ENCODE results near the gene FAM174C.
A peak's percentile ranks its signal among the peaks of the same experiment; 100 is the strongest.

DNA sequence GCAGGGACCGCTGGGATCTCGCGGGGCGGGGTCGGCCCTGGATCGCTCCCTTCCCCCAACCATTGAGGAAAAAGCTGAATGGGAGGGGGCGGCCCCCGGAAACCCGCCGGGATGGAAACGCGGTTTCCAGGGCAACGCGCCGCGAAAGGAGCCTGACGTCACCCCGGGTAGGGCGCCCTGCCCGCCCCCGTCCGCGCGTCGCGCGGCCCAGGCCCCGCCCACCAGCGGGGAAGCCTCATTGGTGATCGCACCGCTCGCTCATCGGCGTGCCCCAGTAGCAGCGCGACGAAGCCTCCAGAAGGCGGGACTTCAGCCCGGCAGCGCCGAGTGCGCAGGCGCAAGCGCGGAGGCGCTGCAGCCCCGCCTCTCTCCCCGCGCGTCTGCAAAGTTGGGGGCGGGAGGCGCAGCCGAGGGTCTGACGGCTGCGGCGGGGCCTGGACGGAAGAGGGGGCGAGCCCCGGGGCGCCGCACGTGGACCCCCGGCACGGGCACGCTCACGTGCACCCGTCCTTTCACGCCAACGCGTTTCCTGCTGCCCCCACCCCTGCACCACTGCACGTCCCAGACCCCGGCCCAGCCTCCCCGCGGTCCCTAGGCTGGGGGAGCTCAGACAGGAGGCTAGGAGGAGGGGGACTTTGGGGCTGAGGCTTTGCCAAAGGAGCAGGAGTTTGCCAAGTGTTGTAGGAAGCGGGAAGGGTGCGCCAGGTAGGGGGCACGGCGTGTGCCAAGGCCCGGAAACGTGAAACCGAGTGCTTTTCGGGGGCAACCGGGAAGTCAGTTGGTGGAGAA, 14.4 kb upstream of the FAM174C start:
- TF ChIP-seq POLR2A (IDR thresholded peaks at IDR 0.05) (peak in 1 of 2 donors; percentile 29), POLR2AphosphoS5 (IDR thresholded peaks at IDR 0.05) (peak in 1 of 3 donors; percentile 38)
- TF ChIP-seq, protein P1, sequence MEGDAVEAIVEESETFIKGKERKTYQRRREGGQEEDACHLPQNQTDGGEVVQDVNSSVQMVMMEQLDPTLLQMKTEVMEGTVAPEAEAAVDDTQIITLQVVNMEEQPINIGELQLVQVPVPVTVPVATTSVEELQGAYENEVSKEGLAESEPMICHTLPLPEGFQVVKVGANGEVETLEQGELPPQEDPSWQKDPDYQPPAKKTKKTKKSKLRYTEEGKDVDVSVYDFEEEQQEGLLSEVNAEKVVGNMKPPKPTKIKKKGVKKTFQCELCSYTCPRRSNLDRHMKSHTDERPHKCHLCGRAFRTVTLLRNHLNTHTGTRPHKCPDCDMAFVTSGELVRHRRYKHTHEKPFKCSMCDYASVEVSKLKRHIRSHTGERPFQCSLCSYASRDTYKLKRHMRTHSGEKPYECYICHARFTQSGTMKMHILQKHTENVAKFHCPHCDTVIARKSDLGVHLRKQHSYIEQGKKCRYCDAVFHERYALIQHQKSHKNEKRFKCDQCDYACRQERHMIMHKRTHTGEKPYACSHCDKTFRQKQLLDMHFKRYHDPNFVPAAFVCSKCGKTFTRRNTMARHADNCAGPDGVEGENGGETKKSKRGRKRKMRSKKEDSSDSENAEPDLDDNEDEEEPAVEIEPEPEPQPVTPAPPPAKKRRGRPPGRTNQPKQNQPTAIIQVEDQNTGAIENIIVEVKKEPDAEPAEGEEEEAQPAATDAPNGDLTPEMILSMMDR (IDR thresholded peaks at IDR 0.05), result no peak

Data from suprapubic skin (tissue), 4 donors.